ENCODE data around the gene EMC8.
A peak's percentile ranks its signal among the peaks of the same experiment; 100 is the strongest.
"Not testable (repeated sequence)": the region's sequence is repeated elsewhere in the genome, so short reads cannot be mapped to it uniquely, and the experiment has no call there.

EMC8 gene

GRCh38 chr16:85812811-85813700, 13.7 kb upstream of the EMC8 start:
- no peak for DNase-seq (ENCODE audit: low read depth)

DNA sequence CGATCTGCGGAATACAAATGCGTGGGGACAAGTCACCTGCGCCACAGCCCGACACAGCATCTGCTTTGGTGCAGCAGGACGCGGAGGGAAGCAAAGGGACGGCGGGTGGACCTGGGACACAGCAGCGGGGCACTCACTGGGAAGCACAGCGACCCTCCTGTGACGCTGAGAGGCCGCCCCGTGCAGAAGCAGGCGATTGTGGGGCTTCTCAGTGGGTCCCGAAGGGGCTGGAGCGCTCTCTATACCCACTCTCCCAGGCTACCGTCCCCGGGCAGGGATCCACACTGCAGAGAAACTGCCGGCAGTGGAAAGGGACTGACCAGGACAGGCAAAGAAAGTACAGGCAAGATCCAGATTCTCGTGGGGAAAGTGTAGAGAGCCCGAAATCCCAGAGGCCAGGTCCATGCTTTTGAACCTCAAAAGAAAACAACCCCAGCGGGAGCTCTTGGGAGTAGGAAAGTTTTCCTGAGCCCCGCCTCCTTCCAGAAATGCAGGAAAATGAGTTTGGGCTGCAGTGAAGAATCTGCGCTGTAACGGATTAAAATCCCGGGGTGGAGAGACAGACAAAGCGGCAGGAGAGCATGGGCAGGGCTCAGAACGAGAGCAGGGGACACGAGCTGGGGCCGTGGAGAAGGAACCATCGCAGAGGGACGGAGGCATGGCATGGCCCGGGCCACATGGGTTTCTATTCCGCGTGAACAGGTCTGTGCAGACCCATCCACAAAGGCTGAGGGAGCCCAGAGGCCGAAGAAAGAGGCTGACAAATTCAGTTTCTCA, 12.9 kb upstream of the EMC8 start:
- no peak for DNase-seq (ENCODE audit: low read depth)

GRCh38 chr16:85810742-85811115, 11.4 kb upstream of the EMC8 start:
- no peak for DNase-seq (ENCODE audit: low read depth)

GRCh38 chr16:85810097-85810741, 10.9 kb upstream of the EMC8 start:
- DNase-seq (ENCODE audit: low read depth) = no peak

- no peak for DNase-seq (ENCODE audit: low read depth)
Measured at GRCh38 chr16:85809645-85810044, 10.3 kb upstream of the EMC8 start.

- DNase-seq (ENCODE audit: low read depth) = no peak
Measured at GRCh38 chr16:85808926-85809325, 9.6 kb upstream of the EMC8 start.

DNA sequence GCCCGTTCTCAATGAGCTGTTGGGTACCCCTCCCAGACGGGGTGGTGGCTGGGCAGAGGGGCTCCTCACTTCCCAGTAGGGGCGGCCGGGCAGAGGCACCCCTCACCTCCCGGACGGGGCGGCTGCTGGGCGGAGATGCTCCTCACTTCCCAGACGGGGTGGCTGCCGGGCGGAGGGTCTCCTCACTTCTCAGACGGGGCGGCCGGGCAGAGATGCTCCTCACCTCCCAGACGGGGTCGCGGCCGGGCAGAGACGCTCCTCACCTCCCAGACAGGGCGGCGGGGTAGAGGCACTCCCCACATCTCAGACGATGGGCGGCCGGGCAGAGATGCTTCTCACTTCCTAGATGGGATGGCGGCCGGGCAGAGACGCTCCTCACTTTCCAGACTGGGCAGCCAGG, 8.8 kb upstream of the EMC8 start:
- DNase-seq (ENCODE audit: low read depth) = not testable (repeated sequence)

DNA sequence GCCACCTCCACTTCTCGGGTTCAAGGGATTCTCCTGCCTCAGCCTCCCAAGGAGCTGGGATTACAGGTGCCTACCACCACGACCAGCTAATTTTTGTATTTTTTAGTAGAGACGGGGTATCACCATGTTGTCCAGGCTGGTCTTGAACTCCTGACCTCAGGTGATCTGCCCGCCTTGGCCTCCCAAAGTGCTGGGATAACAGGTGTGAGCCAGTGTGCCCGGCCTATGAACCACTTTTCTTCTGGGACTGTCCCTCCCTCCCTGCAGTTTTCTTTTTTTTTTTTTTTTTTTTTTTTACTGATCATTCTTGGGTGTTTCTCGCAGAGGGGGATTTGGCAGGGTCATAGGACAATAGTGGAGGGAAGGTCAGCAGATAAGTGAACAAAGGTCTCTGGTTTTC, 8.0 kb upstream of the EMC8 start:
- not testable (repeated sequence) for DNase-seq (ENCODE audit: low read depth)

DNA sequence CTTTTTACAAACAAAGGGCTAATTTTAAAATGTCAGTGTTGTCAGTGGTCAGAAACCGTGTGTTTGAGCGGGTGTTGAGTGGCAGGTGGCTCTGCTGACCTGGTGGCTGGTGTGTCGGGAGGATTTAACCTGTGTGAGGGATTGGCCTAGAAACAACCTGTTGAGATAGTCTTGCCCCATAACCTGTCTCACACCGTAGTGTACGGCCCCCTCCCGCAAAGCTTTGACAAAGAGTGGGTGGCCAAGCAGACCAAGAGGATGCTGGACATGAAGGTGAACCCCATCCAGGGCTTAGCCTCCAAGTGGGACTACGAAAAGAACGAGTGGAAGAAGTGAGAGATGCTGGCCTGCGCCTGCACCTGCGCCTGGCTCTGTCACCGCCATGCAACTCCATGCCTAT, 7.2 kb upstream of the EMC8 start:
- DNase-seq (ENCODE audit: low read depth) = no peak

- no peak for DNase-seq (ENCODE audit: low read depth)
Measured at GRCh38 chr16:85805442-85806045, 6.2 kb upstream of the EMC8 start.

DNA sequence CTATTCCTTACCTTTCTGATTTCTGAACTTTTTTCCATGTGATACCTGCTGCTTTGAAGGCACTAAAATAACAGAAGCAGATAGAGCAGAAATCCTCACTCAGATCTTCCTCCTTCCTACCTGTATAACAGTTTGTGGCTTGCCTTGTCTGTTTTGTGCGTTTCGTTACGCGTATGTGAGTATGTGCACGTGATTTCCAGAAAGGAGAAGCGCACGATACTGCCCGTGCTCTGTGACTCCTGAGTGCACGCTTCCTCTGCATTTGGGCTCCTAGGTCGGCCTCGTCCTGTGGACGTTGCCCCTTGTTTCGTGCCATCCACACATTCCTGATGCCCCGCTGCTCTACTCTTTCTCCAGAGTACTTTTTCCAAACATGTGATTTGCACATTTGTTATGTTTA, 4.2 kb upstream of the EMC8 start:
- DNase-seq (ENCODE audit: low read depth) = no peak

GRCh38 chr16:85800321-85800669, 951 bp upstream of the EMC8 start:
- no peak for DNase-seq (ENCODE audit: low read depth)

DNA sequence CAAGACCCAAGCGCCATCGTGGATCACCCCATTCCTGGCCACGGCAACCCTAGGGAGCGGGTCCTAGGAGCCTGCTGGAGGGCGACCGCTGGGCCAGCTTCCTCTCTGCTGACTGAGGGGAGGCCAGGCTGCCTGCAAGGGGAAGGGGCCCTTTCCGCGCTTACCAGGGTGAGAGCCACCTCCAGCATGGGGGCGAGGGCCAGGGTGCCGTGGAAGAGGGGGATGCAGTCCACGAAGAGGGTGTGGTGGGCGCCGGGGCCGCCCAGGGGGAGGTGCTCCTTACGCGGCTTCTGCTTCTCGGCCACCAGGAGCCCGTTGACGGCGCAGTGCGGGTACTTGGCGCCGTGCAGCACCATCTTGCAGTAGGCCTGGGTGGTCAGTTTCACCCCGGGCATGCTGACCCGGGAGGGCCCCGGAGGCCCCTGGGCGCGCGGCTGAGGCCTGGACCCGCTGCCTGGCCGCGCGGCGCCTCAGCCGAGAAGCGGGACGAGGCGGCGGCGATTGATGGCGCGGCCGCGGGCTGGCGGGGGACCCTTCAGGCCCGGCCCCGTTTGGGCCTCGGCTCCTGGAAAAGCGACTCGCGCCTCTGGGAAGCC, 345 bp downstream of the EMC8 start:
- peak; percentile 10 for DNase-seq (ENCODE audit: low read depth)

- DNase-seq (ENCODE audit: low read depth) = no peak
Measured at GRCh38 chr16:85798283-85798776, 1.0 kb downstream of the EMC8 start.

- no peak for DNase-seq (ENCODE audit: low read depth)
Measured at GRCh38 chr16:85796599-85796998, 2.7 kb downstream of the EMC8 start.

DNA sequence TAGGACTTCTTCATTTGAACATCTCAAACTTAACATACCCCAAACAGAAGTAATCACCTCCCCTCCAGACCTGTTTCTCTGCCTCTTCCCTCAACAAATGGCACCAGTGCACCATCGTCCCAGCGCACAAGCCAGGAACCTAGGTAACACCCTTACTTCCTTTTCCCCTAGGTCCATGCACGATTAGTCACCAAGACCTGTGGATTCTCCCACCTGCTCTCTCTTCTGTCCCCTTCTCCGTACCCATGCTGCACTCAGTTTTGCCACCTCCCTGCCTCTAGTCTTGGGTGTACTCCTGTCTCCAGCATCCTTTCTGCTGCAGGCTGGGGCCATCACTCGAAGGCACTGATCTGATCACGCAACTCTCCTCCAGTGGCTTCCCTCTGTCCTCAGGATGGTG, 3.2 kb downstream of the EMC8 start:
- DNase-seq (ENCODE audit: low read depth) = no peak

DNA sequence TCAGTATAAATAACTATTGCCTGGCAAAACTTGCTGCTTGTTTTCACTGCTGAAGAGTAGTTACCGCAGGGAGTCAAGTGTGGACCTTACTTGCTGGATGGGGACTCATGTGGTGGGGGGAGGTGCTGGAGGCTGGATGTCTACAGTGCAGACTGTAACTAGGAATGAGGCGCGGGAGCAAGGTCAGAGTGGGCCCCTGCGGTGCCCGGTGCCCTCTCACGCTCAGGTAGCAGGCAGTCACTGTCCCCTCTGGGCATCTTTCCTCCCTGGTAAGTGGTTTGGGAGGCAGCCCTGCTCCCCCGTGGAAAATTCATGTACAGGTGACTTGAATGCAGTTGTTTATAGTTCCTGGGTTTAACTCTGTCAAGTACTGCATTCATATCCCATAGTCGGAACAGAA, 4.6 kb downstream of the EMC8 start:
- DNase-seq (ENCODE audit: low read depth) = no peak

DNA sequence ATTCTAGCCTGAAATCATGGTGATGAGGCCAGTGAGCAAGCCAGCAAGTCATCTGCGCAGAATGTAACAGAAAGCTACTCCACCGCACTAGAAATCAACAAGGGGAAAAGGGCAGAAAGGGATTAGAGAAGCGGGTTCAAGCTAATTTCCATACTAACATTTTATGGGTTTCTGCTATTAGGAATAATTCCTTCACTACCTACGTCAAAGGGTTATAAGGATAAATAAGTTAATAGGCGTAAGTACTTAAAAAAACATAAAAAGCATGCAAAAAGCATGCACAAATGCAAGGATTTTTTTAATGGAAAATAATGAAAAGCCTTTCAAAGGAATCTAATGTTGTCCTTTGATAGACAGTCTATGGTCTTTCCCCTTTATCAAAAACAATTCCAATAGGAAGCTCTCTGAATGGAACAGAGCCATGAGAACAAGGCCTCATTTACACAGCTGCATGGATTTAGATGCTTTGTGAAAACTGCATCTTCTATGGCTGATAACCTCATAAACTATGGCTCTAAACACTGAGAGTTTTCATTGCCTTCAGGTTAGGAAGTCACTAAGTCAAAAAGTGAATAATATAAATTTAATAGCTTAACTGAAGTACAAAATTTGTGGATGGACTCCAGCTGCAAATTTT, 5.6 kb downstream of the EMC8 start:
- DNase-seq (ENCODE audit: low read depth) = no peak

DNA sequence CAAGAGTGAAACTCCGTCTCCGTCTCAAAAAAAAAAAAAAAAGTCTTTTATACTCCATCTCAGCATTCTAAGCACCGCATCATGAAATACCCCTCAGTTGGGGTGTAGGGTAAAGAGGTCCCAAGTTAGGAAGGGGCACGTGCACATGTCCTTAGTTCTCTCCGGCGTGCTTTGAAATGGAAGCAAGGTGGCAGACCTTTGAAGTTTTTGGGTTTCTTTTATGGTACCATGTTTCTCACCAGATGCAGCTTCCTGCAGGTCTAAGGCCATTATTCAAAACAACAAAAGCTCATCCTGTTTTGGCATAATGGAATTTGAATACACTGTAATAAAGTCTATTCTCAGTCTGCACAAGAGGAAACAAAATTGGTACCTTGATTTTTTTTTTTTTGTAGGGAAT, 9.6 kb downstream of the EMC8 start:
- DNase-seq (ENCODE audit: low read depth) = no peak

DNA sequence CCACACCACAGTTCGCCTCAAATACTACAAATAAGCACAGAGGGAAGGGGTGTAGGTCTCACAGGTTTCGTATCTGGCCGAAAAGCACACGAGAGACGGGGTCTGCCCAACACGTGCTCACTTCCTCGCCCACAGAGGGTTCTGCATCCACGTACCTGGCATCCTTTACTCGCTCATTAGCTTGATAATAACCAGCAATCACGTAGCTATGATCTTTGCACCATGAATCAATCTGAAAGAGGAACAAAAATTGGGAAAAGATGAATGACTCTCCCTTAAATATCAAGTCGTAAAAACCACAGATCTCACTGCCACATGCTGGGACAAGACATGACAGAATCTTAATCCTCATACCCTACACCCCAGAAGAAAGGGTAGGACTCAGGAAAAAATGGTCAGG, 10.5 kb downstream of the EMC8 start:
- no peak for DNase-seq (ENCODE audit: low read depth)

- DNase-seq (ENCODE audit: low read depth) = no peak
Measured at GRCh38 chr16:85785927-85786326, 13.4 kb downstream of the EMC8 start.

GRCh38 chr16:85784813-85785212, 14.5 kb downstream of the EMC8 start:
- no peak for DNase-seq (ENCODE audit: low read depth)
